HG03460 (cell line): ENCODE measurements around the gene FOXA2.
"Not testable (repeated sequence)": the region's sequence is repeated elsewhere in the genome, so short reads cannot be mapped to it uniquely, and the experiment has no call there.

ENCODE experiments used
- ATAC-seq: cut with Tn5 transposase; IDR thresholded peaks from one replicate; pipeline ENCODE4 v1.9.1; 2021; ENCODE audit not compliant: unreplicated experiment

FOXA2 gene

GRCh38 chr20:22584522-22584921 is at the start of gene FOXA2:
FOXA2 (minus strand) TSS chr20:22584572; CDS start chr20:22584278, 294 bp downstream.
- ATAC-seq, result no peak

GRCh38 chr20:22630701-22631100 is 46.3 kb upstream of the FOXA2 start:
- ATAC-seq, result no peak

GRCh38 chr20:22629927-22630326 is 45.6 kb upstream of the FOXA2 start:
- ATAC-seq, result no peak

GRCh38 chr20:22629447-22629846 is 45.1 kb upstream of the FOXA2 start:
- ATAC-seq, result no peak

GRCh38 chr20:22626496-22626895 is 42.1 kb upstream of the FOXA2 start:
- no peak for ATAC-seq

- no peak for ATAC-seq
Observed at GRCh38 chr20:22623211-22623610, 38.8 kb upstream of the FOXA2 start.

- ATAC-seq, result no peak
Observed at GRCh38 chr20:22620342-22620741, 36.0 kb upstream of the FOXA2 start.

- no peak for ATAC-seq
Observed at GRCh38 chr20:22619806-22620205, 35.4 kb upstream of the FOXA2 start.

- ATAC-seq, result no peak
Observed at GRCh38 chr20:22619272-22619671, 34.9 kb upstream of the FOXA2 start.

GRCh38 chr20:22617160-22617559 is 32.8 kb upstream of the FOXA2 start:
- ATAC-seq, result no peak

GRCh38 chr20:22616551-22616950 is 32.2 kb upstream of the FOXA2 start:
- ATAC-seq, result no peak

GRCh38 chr20:22615425-22615824 is 31.1 kb upstream of the FOXA2 start:
- no peak for ATAC-seq

- ATAC-seq, result no peak
Observed at GRCh38 chr20:22611636-22612035, 27.3 kb upstream of the FOXA2 start.

- no peak for ATAC-seq
Observed at GRCh38 chr20:22607695-22608094, 23.3 kb upstream of the FOXA2 start.

- no peak for ATAC-seq
Observed at GRCh38 chr20:22604815-22605214, 20.4 kb upstream of the FOXA2 start.

GRCh38 chr20:22601361-22602141 is 17.2 kb upstream of the FOXA2 start:
- ATAC-seq, result no peak

- ATAC-seq, result not testable (repeated sequence)
Observed at GRCh38 chr20:22599258-22599657, 14.9 kb upstream of the FOXA2 start.

- ATAC-seq, result no peak
Observed at GRCh38 chr20:22597303-22597702, 12.9 kb upstream of the FOXA2 start.

GRCh38 chr20:22590662-22591061 is 6.3 kb upstream of the FOXA2 start:
- no peak for ATAC-seq

GRCh38 chr20:22586645-22587310 is 2.4 kb upstream of the FOXA2 start:
- no peak for ATAC-seq

GRCh38 chr20:22585786-22586493 is 1.6 kb upstream of the FOXA2 start:
- ATAC-seq, result no peak
